Small intestine (tissue), 7 donors: ENCODE measurements around the gene EPC1. TPM values are rescaled to one million over a fixed set of nuclear protein-coding genes. Genes with fewer than 3 reads are reported as not detected.
"Not testable (repeated sequence)": the region's sequence is repeated elsewhere in the genome, so short reads cannot be mapped to it uniquely, and the experiment has no call there.

ENCODE experiments used
- DNase-seq, 2 donors: peaks; one replicate each; pipeline versions ENCODE4 v3.0.0 to v3.0.0-alpha.2; 2013
- FAIRE-seq: peaks from 2 replicates; lab custom pipeline; 2012; peaks lifted over from hg19 to GRCh38; lab: Jason Lieb, UNC
- H3K27ac ChIP-seq, 3 donors: one replicate each; pipeline ENCODE4 v1.5.1; 2013; ENCODE audit warnings: low read length in 2 of 3, mild to moderate bottlenecking in 2 of 3, control low read depth in 1 of 3, inconsistent platforms in 1 of 3, low read depth in 1 of 3, moderate library complexity in 1 of 3
- H3K27me3 ChIP-seq, 3 donors: one replicate each; pipeline ENCODE4 v1.6.1; 2013; ENCODE audit warnings: low read length in 3 of 3, inconsistent platforms in 1 of 3; ENCODE audit not compliant: control insufficient read depth in 3 of 3, insufficient read depth in 3 of 3
- H3K36me3 ChIP-seq, 3 donors: one replicate each; pipeline ENCODE4 v1.6.1; 2013; ENCODE audit warnings: low read length in 3 of 3, inconsistent platforms in 1 of 3, low read depth in 1 of 3, mild to moderate bottlenecking in 1 of 3, moderate library complexity in 1 of 3; ENCODE audit not compliant: control insufficient read depth in 3 of 3, insufficient read depth in 2 of 3
- H3K4me1 ChIP-seq, 3 donors: one replicate each; pipeline ENCODE4 v1.6.1; 2013; ENCODE audit warnings: low read length in 2 of 3, inconsistent platforms in 1 of 3, low read depth in 1 of 3, mild to moderate bottlenecking in 1 of 3, moderate library complexity in 1 of 3; ENCODE audit not compliant: control insufficient read depth in 3 of 3, insufficient read depth in 2 of 3
- H3K4me3 ChIP-seq, 3 donors: one replicate each; pipeline ENCODE4 v1.5.1; 2013; ENCODE audit warnings: low read length in 3 of 3, control low read depth in 1 of 3, inconsistent platforms in 1 of 3, low read depth in 1 of 3, mild to moderate bottlenecking in 1 of 3, moderate library complexity in 1 of 3
- H3K9me3 ChIP-seq, 2 donors: one replicate each; pipeline ENCODE4 v1.6.1; 2013; ENCODE audit warnings: low read depth in 1 of 2, low read length in 1 of 2; ENCODE audit not compliant: control insufficient read depth in 2 of 2, insufficient read depth in 1 of 2
- whole genome bisulfite sequencing, 3 donors: extraction: QIAGEN DNeasy Blood & Tissue Kit; methylation state at CpG; one replicate each; pipeline ENCODE4 v1.1.7; 2013; 5-methylcytosine and 5-hydroxymethylcytosine counted together
- polyA plus RNA-seq, 4 donors: library from polyadenylated mRNA; stranded (reverse) in 3 of 4; unstranded in 1 of 4; fragments of 200-250 nt in 3 of 4; fragments of 120-200 nt in 1 of 4; gene quantifications; one replicate each; pipeline versions ENCODE4 v1.2.1 to v1.2.3, GENCODE V29; 2013
- donor health status: healthy with polysubstance abuse.
- donor health status: control.
- donor health status: control.
- donor health status: Bipolar disorder and iron deficiency.
- donor health status: healthy.

The EPC1 gene
- polyA plus RNA-seq, 4 donors = 12.8 to 42.6 (median 13.3) TPM

DNA sequence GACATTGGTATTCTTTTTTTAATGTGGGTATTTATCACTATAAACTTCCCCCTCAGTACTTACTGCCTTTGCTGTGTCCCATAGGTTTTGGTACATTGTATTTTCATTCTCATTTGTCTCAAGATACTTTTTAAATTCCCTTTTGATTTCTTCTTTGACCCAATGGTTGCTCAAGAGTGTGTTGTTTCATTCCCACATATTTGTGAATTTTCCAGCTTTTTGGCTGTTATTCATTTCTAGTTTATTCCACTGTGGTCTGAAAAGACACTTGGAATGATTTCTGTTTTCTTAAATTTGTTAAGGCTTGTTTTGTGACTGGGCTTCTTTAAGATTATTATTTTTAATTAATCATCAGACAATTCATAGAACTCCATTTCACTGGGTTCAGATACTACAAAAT, 105.0 kb downstream of the EPC1 start:
- Histone ChIP-seq H3K4me1 (no peaks in the 10 kb centered on the region), H3K36me3 (no peaks in the 10 kb centered on the region), H3K27me3 (no peaks in the 10 kb centered on the region), H3K4me3 (no peak overlapping the region), H3K9me3 (no peaks in the 10 kb centered on the region), H3K27ac (no peak overlapping the region)
- no peak for DNase-seq
- no peak for FAIRE-seq

DNA sequence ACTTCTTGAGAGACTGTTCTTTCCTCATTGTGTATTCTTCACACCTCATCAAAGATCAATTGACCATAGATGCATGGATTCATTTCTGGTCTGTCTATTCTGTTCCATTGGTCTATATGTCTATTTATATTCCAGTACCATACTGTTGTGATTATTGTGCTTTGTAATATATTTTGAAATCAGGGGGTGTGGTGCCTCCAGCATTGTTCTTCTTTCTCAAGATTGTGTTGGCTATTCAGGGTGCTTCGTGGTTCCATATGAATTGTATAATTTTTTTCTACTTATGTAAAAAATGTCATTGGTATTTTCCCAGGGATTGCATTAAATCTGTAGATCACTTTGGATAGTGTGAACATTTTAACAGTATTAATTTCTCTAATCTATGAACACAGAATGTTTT, 106.5 kb downstream of the EPC1 start:
- no peak overlapping the region for H3K27ac ChIP-seq
- WGBS, 3 donors = 79 to 85% (median 79%) methylated on average over 1 of the region's 1 CpG
- no peaks in the 10 kb centered on the region for H3K9me3 ChIP-seq
- no peak overlapping the region for H3K4me3 ChIP-seq
- no peaks in the 10 kb centered on the region for H3K4me1 ChIP-seq
- FAIRE-seq (no peak), DNase-seq (no peak)
- H3K36me3 ChIP-seq = no peaks in the 10 kb centered on the region
- H3K27me3 ChIP-seq = no peaks in the 10 kb centered on the region

DNA sequence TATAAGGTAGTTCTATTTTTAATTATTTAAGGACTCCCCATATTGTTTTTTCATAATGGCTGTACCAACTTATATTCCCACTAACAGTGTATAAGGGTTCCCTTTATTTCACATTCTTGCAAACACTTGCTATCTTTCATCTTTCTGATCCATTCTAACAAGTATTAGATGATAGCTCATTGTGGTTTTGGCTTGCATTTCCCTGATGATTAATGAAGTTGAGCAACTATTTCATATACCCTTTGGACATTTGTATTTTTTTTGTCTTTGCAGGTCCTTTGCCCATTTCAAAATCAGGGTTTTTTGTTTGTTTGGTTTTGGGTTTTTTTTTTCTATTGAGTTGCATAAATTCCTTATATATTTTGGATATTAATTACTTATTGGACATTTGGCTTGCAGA, 107.2 kb downstream of the EPC1 start:
- H3K27ac ChIP-seq = no peak overlapping the region
- H3K4me3 ChIP-seq = no peak overlapping the region
- H3K4me1 ChIP-seq = no peaks in the 10 kb centered on the region
- H3K36me3 ChIP-seq = no peaks in the 10 kb centered on the region
- H3K9me3 ChIP-seq = no peaks in the 10 kb centered on the region
- DNase-seq (no peak), FAIRE-seq (no peak)
- H3K27me3 ChIP-seq = no peaks in the 10 kb centered on the region

DNA sequence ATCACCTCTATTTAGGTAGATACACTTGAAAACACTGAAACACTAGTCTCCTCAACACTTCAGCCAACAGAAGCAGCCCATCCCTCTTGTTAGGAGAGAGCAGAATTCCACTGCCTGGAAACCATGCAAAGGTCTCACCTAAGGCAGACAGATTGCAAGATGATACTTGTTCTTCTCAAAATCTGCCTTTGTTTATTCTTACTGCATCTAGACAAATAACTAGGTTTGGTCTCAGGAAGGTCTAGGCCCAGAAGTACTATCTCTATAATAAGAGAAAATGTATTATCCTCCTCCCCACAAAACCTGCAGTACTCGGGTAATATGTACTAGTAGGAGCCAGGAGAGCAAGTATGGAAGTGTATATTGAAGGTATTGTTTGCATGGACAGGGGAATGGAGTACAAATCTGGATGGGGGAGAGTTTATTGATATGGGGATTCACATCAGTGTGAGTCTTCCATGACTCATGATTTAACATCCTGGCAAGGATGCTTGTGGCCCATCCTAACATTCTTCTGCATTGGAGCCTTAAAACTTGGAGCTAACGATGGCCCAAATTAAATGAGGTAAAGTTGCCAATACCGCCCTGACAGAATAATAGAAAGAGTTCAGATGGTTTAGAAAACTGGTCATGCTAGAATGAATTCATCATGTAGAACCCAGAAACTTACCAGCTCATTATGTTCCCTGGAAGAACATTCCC, 109.2 kb downstream of the EPC1 start:
- no peaks in the 10 kb centered on the region for H3K36me3 ChIP-seq
- no peak overlapping the region for H3K27ac ChIP-seq
- H3K27me3 ChIP-seq = no peaks in the 10 kb centered on the region
- FAIRE-seq = no peak
- no peaks in the 10 kb centered on the region for H3K4me1 ChIP-seq
- H3K4me3 ChIP-seq = no peak overlapping the region
- H3K9me3 ChIP-seq = no peaks in the 10 kb centered on the region
- WGBS, 3 donors = 89 to 95% (median 91%) methylated on average over 3 of the region's 3 CpGs
- DNase-seq = no peak

DNA sequence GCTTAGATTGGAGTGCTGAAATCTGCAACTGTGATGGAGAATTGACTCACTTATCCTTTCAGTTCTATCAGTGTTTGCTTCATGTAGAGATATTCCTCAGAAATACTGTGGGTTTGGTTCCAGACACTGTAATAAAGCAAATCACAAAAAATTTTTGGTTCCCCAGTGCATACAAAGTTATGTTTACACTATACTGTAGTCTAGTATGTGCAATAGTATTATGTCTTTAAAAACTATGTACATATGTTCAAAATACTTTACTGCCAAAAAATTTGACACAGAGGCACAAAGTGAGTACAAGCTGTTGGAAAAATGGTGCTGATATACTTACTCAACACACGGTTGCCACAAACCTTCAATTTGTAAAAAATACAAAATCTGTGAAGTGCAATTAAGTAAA, 112.5 kb downstream of the EPC1 start:
- 79 to 91% (median 85%) methylated on average over 1 of the region's 1 CpG for WGBS, 3 donors
- H3K27ac ChIP-seq = no peak overlapping the region
- no peak for FAIRE-seq

DNA sequence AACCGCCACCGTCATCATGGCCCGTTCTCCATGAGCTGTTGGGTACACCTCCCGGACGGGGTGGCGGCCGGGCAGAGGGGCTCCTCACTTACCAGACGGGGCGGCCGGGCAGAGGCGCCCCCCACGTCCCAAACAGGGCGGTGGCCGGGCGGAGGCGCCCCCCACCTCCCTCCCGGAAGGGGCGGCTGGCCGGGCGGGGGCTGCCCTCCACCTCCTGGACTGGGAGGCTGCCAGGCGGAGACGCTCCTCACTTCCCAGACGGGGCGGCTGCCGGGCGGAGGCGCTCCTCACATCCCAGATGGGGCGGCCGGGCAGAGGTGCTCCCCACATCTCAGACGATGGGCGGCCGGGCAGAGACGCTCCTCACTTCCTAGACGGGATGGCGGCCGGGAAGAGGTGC, 113.6 kb downstream of the EPC1 start:
- H3K9me3 ChIP-seq, FAIRE-seq, H3K27ac ChIP-seq, H3K36me3 ChIP-seq, H3K4me1 ChIP-seq, H3K27me3 ChIP-seq, DNase-seq, H3K4me3 ChIP-seq: not testable (repeated sequence)
- 94 to 99% (median 97%) methylated on average over 28 to 36 of the region's 36 CpGs for whole genome bisulfite sequencing, 3 donors

More for the DNA sequence above, 112.5 kb downstream of the EPC1 start:
- no peak overlapping the region for H3K4me3 ChIP-seq
- H3K27me3 ChIP-seq = no peaks in the 10 kb centered on the region
- no peaks in the 10 kb centered on the region for H3K9me3 ChIP-seq
- H3K36me3 ChIP-seq = no peaks in the 10 kb centered on the region
- no peak for DNase-seq
- H3K4me1 ChIP-seq = no peaks in the 10 kb centered on the region

DNA sequence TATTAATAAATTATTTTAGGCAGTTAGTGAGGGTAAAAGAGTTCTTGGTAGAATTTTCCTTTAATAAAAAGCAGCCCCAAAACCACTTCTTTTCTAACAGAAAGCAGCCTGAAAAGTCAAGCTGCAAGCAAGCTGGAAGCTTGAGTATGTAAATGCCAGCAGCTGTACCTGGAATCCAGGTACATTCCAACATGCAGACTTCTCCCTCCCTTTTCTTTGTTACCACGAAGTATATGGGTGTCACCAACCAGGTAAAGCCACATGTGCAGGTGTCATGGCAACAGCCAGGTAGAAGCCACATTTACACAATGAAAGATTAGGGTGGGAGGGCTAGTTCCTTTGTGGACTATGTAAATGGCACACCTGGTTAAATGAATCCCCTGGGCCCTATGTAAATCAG, 114.6 kb downstream of the EPC1 start:
- Histone ChIP-seq H3K27me3 (no peaks in the 10 kb centered on the region), H3K4me3 (no peak overlapping the region), H3K36me3 (no peaks in the 10 kb centered on the region), H3K27ac (no peak overlapping the region), H3K9me3 (no peaks in the 10 kb centered on the region), H3K4me1 (no peaks in the 10 kb centered on the region)
- FAIRE-seq (no peak), DNase-seq (no peak)
- 13 to 48% (median 44%) methylated on average over 1 of the region's 1 CpG for WGBS, 3 donors

DNA sequence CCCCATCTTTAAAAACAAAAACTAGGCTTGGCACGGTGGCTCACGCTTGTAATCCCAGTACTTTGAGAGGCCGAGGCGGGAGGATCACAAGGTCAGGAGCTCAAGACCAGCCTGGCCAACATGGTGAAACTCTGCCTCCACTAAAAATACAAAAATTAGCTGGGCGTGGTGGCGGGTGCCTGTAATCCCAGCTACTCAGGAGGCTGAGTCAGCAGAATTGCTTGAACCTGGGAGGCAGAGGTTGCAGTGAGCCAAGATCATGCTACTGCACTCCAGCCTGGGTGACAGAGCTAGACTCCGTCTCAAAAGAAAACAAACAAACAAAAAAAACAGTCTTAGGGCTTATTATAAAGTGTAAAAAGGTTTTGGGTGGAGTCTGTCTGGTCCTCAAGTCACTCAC, 117.2 kb downstream of the EPC1 start:
- 91 to 97% (median 93%) methylated on average over 7 of the region's 7 CpGs for WGBS, 3 donors
- not testable (repeated sequence) for H3K4me1 ChIP-seq, FAIRE-seq, DNase-seq, H3K36me3 ChIP-seq, H3K9me3 ChIP-seq, H3K27ac ChIP-seq, H3K27me3 ChIP-seq, H3K4me3 ChIP-seq

DNA sequence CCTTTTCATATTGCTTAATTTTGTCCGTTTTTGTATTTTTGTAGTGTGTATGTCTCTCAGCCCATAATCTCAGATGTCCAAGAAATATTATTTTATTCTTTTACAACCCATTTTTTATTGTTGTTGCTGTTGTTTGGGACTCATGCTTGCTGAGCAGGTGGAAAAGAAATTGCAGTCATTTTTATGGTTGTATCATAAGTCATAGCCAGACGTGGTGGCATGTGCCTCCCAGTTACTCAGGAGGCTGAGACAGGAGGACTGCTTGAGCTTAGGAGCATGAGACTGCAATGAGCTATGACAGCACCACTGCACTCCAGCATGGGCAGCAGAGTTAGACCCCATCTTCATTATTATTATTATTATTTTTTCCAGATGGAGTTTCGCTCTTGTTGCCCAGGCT, 117.8 kb downstream of the EPC1 start:
- Histone ChIP-seq H3K9me3 (no peaks in the 10 kb centered on the region), H3K27me3 (no peaks in the 10 kb centered on the region), H3K4me1 (no peaks in the 10 kb centered on the region), H3K4me3 (no peak overlapping the region), H3K36me3 (no peaks in the 10 kb centered on the region), H3K27ac (no peak overlapping the region)
- no peak for FAIRE-seq
- DNase-seq = no peak
- 45 to 63% (median 58%) methylated on average over 3 of the region's 3 CpGs for WGBS, 3 donors
